Omental fat pad (tissue), 4 donors: ENCODE data around the gene ZNF638. TPM values are rescaled to one million over a fixed set of nuclear protein-coding genes. Genes with fewer than 3 reads are reported as not detected.
"Not testable (repeated sequence)": the region's sequence is repeated elsewhere in the genome, so short reads cannot be mapped to it uniquely, and the experiment has no call there.

Experiments used
- ATAC-seq: fragments of 150-250 bp; one replicate; pipeline ENCODE4 v1.9.1; 2016; ENCODE audit warnings: mild to moderate bottlenecking, moderate library complexity; ENCODE audit not compliant: low FRiP score
- DNase-seq: peaks from one replicate; pipeline ENCODE4 v3.0.0-alpha.2; 2019; ENCODE audit warnings: low spot score
- CTCF ChIP-seq, 3 donors: fragments of 450-650 bp; IDR thresholded peaks; one replicate each; pipeline ENCODE4 v1.5.1; 2016 to 2017; ENCODE audit warnings: antibody characterized with exemption in 3 of 3, mild to moderate bottlenecking in 3 of 3, moderate library complexity in 2 of 3
- total RNA-seq, 4 donors: library from RNA; depleted of rRNA; stranded (reverse); fragments of >200 nt; gene quantifications; one replicate each; pipeline ENCODE4 v1.1.0, GENCODE V29; 2016

ZNF638 gene
- total RNA-seq, 4 donors from 2014 or later, result 112 to 264 (median 128) TPM

- no peak for DNase-seq
- ATAC-seq, result no peak
- no peak for TF ChIP-seq CTCF (IDR thresholded peaks at IDR 0.05)
Observed at GRCh38 chr2:71298914-71299313, 32.7 kb upstream of the ZNF638 start.

GRCh38 chr2:71299507-71299906 lies 32.1 kb upstream of the ZNF638 start:
- no peak for DNase-seq
- no peak for TF ChIP-seq CTCF (IDR thresholded peaks at IDR 0.05)
- ATAC-seq, result no peak

- ATAC-seq (no peak), DNase-seq (no peak)
- TF ChIP-seq CTCF (IDR thresholded peaks at IDR 0.05), result no peak
Observed at GRCh38 chr2:71303849-71304248, 27.7 kb upstream of the ZNF638 start.

GRCh38 chr2:71306762-71307161 lies 24.8 kb upstream of the ZNF638 start:
- ATAC-seq, result no peak
- DNase-seq, result no peak
- no peak for TF ChIP-seq CTCF (IDR thresholded peaks at IDR 0.05)

GRCh38 chr2:71313016-71313766 lies 18.4 kb upstream of the ZNF638 start:
- ATAC-seq (no peak), DNase-seq (no peak)
- TF ChIP-seq CTCF (IDR thresholded peaks at IDR 0.05), result no peak

- TF ChIP-seq CTCF (IDR thresholded peaks at IDR 0.05), result no peak
- ATAC-seq, result no peak
- no peak for DNase-seq
Observed at GRCh38 chr2:71317060-71317459, 14.5 kb upstream of the ZNF638 start.

- not testable (repeated sequence) for ATAC-seq, DNase-seq
Observed at GRCh38 chr2:71317900-71318299, 13.7 kb upstream of the ZNF638 start.
